ENCODE data around the gene PEX14. TPM values are rescaled to one million over a fixed set of nuclear protein-coding genes. Genes with fewer than 3 reads are reported as not detected.

Gene PEX14
- total RNA-seq, 1 experiment from 2014 or later, result 17.7 TPM

DNA sequence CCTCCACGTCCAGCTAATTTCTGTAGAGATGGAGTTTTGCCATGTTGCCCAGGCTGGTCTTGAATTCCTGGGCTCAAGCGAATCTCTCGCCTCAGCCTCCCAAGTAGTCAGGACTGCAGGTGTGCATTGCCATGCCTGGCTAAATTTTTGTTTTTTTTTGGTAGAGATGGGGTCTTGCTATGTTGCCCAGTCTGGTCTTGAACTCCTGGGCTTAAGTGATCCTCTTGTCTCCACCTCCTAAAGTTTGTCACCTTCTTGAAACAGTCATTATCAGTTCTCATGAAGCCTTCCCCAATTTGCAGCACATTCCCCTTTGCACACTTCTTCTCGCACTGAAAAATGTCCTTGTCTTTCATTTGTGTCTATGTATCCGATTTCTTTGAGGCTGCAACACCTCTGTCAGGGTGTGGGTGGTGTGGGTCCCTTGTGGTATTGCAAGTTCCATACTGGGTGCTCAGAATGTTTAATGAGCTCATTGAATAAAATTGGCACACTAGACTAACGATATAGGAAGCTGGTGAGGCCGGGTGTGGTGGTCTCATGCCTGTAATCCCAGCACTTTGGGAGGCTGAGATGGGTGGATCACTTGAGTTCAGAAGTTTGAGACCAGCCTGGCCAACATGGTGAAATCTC, 27.8 kb upstream of the PEX14 start:
- Mint-ChIP-seq H3K27me3 (ENCODE audit: unreplicated experiment) (no peaks in the 10 kb centered on the region), H3K9me3 (ENCODE audit: low read depth, unreplicated experiment) (no peaks in the 10 kb centered on the region), H3K4me1 (ENCODE audit: low read depth, unreplicated experiment) (no peaks in the 10 kb centered on the region), H3K4me3 (ENCODE audit: low read depth, unreplicated experiment) (no peak overlapping the region), H3K36me3 (ENCODE audit: insufficient read depth, unreplicated experiment) (peaks cover 5% of the 10 kb centered on the region), H3K27ac (ENCODE audit: unreplicated experiment) (no peak overlapping the region)
- CTCF ChIA-PET, result no interaction called here
- DNase-seq, result no peak
- no TSS peak for BruUV-seq (replicated peaks)
- TF ChIP-seq, protein P1, sequence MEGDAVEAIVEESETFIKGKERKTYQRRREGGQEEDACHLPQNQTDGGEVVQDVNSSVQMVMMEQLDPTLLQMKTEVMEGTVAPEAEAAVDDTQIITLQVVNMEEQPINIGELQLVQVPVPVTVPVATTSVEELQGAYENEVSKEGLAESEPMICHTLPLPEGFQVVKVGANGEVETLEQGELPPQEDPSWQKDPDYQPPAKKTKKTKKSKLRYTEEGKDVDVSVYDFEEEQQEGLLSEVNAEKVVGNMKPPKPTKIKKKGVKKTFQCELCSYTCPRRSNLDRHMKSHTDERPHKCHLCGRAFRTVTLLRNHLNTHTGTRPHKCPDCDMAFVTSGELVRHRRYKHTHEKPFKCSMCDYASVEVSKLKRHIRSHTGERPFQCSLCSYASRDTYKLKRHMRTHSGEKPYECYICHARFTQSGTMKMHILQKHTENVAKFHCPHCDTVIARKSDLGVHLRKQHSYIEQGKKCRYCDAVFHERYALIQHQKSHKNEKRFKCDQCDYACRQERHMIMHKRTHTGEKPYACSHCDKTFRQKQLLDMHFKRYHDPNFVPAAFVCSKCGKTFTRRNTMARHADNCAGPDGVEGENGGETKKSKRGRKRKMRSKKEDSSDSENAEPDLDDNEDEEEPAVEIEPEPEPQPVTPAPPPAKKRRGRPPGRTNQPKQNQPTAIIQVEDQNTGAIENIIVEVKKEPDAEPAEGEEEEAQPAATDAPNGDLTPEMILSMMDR (IDR thresholded peaks at IDR 0.05; ENCODE audit: unreplicated experiment), result no peak
- intact Hi-C loops (cut with micrococcal nuclease; ENCODE audit: unreplicated experiment), result no loop called here

DNA sequence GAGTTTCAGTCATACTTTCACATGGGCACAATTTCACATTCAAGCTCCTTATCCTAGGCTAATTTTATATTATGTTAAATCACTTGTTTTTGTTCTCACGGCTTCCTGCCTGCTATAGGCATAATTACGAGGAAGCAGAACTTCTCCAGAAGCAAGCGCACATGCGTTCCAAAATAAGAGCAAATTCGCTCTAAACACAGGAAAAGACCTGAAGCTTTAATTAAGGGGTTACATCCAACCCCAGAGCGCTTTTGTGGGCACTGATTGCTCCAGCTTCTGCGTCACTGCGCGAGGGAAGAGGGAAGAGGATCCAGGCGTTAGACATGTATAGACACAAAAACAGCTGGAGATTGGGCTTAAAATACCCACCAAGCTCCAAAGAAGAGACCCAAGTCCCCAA, 25.0 kb upstream of the PEX14 start, which contains the start of gene CORT:
TSS of gene CORT (plus strand) at position 281 of the 400 bp plus-strand sequence. CDS start 193 bp downstream, outside the sequence.
- Mint-ChIP-seq H3K4me1 (ENCODE audit: low read depth, unreplicated experiment) (no peaks in the 10 kb centered on the region), H3K9me3 (ENCODE audit: low read depth, unreplicated experiment) (no peaks in the 10 kb centered on the region), H3K27ac (ENCODE audit: unreplicated experiment) (no peak within 1 kb of the TSS), H3K27me3 (ENCODE audit: unreplicated experiment) (no peaks in the 10 kb centered on the region), H3K4me3 (ENCODE audit: low read depth, unreplicated experiment) (no peak within 1 kb of the TSS), H3K36me3 (ENCODE audit: insufficient read depth, unreplicated experiment) (no peaks in the 10 kb centered on the region)
- TF ChIP-seq, protein P1 (IDR thresholded peaks at IDR 0.05; ENCODE audit: unreplicated experiment), result no peak
- CTCF ChIA-PET, result no interaction called here
- intact Hi-C loops (cut with micrococcal nuclease; ENCODE audit: unreplicated experiment), result no loop called here
- BruUV-seq (replicated peaks), result no TSS peak
- DNase-seq, result no peak

DNA sequence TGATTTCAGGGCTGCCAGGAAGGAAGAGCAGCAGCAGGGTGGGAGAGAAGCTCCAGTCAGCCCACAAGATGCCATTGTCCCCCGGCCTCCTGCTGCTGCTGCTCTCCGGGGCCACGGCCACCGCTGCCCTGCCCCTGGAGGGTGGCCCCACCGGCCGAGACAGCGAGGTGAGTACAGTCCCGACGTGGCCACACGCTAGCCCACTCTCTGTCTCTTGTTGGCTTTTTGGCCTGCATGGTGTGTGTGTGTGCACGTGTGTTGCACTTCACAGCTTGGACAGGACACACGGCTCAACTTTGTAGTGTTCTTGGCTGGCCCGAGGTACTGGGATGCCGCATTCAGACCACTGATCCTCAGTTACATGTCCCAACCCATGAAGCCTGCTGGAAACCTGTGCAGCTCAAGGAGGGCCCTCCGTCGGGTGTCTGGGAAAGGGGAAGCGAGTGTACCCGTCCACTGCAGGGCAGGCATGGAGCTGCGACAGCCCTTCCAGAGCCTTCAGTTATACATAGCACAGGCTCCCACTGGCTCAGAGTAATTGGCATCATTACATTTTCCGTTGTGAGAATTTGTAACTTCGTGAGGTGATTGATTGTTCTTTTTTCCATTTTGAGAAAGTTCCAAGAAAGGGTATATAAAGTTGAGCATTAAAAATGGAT, 24.5 kb upstream of the PEX14 start:
- intact Hi-C loops (cut with micrococcal nuclease; ENCODE audit: unreplicated experiment), result no loop called here
- TF ChIP-seq, protein P1 (IDR thresholded peaks at IDR 0.05; ENCODE audit: unreplicated experiment), result no peak
- H3K27ac Mint-ChIP-seq (ENCODE audit: unreplicated experiment), result no peak overlapping the region
- no TSS peak for BruUV-seq (replicated peaks)
- H3K27me3 Mint-ChIP-seq (ENCODE audit: unreplicated experiment), result no peaks in the 10 kb centered on the region
- no peaks in the 10 kb centered on the region for H3K4me1 Mint-ChIP-seq (ENCODE audit: low read depth, unreplicated experiment)
- no peaks in the 10 kb centered on the region for H3K36me3 Mint-ChIP-seq (ENCODE audit: insufficient read depth, unreplicated experiment)
- H3K9me3 Mint-ChIP-seq (ENCODE audit: low read depth, unreplicated experiment), result no peaks in the 10 kb centered on the region
- CTCF ChIA-PET, result no interaction called here
- DNase-seq, result no peak
- H3K4me3 Mint-ChIP-seq (ENCODE audit: low read depth, unreplicated experiment), result no peak overlapping the region

DNA sequence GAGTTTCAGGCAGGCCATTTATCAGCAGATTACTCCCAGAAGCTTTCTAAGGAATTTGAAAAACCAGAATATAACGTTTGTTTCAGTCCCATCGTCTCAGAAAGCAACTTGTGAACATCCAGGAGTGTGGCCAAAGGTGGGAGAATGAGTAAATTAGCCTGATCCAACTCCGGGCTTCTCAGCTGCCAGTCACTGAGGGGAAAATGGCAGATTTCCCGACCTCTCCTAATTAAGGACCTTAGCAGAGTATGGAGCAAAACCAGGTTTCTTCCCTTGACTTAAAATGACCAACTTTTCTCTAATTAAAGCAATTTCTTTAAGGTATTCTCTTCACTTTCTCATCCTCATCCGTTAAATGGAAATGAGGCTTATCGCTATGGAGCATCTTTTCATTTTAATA, 23.9 kb upstream of the PEX14 start:
- intact Hi-C loops (cut with micrococcal nuclease; ENCODE audit: unreplicated experiment), result no loop called here
- TF ChIP-seq, protein P1 (IDR thresholded peaks at IDR 0.05; ENCODE audit: unreplicated experiment), result no peak
- H3K36me3 Mint-ChIP-seq (ENCODE audit: insufficient read depth, unreplicated experiment), result no peaks in the 10 kb centered on the region
- no peak for DNase-seq
- H3K4me3 Mint-ChIP-seq (ENCODE audit: low read depth, unreplicated experiment), result no peak overlapping the region
- H3K27me3 Mint-ChIP-seq (ENCODE audit: unreplicated experiment), result no peaks in the 10 kb centered on the region
- CTCF ChIA-PET, result no interaction called here
- no peaks in the 10 kb centered on the region for H3K9me3 Mint-ChIP-seq (ENCODE audit: low read depth, unreplicated experiment)
- no peaks in the 10 kb centered on the region for H3K4me1 Mint-ChIP-seq (ENCODE audit: low read depth, unreplicated experiment)
- BruUV-seq (replicated peaks), result TSS peak; percentile 9
- H3K27ac Mint-ChIP-seq (ENCODE audit: unreplicated experiment), result no peak overlapping the region

Measured in Calu3 (cell line).